ENCODE results near the gene APEX1. TPM values are rescaled to one million over a fixed set of nuclear protein-coding genes. Genes with fewer than 3 reads are reported as not detected.

APEX1 gene
- total RNA-seq = 100 to 1,000 TPM; 265 to 309 (median 300) TPM

DNA sequence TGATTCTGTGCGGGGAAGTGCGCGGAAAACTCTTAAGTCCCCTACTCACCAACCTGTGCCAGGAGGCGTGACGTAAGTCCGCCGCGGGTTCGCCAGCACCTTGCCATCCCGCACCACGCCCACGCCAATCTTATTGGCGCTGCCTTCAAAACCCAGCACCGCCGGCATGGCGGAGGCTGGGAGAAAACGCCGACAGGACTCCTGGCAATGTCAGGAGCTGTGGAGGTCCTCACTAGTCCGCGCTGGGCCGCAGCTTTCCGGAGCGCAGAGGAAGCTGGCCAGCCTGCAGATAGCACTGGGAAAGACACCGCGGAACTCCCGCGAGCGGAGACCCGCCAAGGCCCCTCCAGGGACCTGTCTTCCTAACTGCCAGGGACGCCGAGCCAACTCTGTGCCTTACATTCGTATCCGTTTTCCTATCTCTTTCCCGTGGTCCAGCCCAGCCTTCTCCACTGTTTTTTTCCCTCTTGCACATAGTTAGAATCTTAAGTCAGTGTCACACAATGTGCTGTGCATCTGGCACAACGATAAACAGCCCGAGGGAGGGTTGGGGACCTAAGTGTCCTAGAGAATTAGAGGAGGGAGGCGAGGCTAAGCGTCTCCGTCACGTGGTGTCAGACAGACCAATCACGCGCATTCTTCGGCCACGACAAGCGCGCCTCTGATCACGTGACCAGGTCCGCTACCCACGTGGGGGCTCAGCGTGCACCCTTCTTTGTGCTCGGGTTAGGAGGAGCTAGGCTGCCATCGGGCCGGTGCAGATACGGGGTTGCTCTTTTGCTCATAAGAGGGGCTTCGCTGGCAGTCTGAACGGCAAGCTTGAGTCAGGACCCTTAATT, at the start of gene APEX1, which contains the start of gene OSGEP:
Gene APEX1 (plus strand): TSS at position 711 of the 839 bp plus-strand sequence. CDS start 420 bp downstream, outside the sequence.
Gene OSGEP (minus strand): TSS at position 297 of the 839 bp plus-strand sequence. CDS start 129 bp downstream, at position 168.
- DNase-seq (peak; percentile 96), ATAC-seq (peak; percentile 84)
- H3K4me3 Mint-ChIP-seq = no peak within 1 kb of the TSS

DNA sequence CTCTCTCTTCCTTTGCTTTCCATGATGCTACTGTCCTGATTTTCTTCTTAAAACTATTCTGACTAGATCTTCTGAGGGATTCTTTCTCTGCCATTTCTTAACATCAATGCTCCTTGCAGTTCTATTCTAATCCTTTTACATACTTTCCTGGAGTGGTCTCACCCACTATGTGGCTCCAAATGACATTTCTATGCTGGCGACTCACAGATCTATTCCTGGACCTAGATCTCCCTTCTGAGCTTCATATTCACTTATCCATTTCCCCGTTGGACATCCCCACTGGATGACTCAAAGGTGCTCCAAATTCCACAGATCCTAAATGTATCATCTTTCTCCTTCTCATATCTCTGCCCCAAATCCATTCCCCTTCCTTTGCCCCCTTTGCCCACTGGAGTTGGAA, 45.8 kb upstream of the APEX1 start:
- no peaks in the 10 kb centered on the region for H3K9me3 Mint-ChIP-seq
- ATAC-seq (no peak), DNase-seq (no peak)
- no peaks in the 10 kb centered on the region for H3K27me3 Mint-ChIP-seq (ENCODE audit: low read depth)
- peaks cover 35% of the 10 kb centered on the region for H3K36me3 Mint-ChIP-seq (ENCODE audit: insufficient read depth)
- H3K4me3 Mint-ChIP-seq = no peak overlapping the region
- H3K4me1 Mint-ChIP-seq (ENCODE audit: low read depth) = peaks cover 47% of the 10 kb centered on the region

More for the DNA sequence above, at the start of gene APEX1, which contains the start of gene OSGEP:
- peaks cover 12% of the 10 kb centered on the region for H3K4me1 Mint-ChIP-seq (ENCODE audit: low read depth)
- no peaks in the 10 kb centered on the region for H3K27me3 Mint-ChIP-seq (ENCODE audit: low read depth)
- H3K9me3 Mint-ChIP-seq = no peaks in the 10 kb centered on the region
- peaks cover 43% of the 10 kb centered on the region for H3K36me3 Mint-ChIP-seq (ENCODE audit: insufficient read depth)

GRCh38 chr14:20412411-20412810, 42.6 kb upstream of the APEX1 start:
- DNase-seq (no peak), ATAC-seq (peak; percentile 47 to 58)

GRCh38 chr14:20412876-20413743, 41.9 kb upstream of the APEX1 start, which contains the start of gene TEP1:
Gene TEP1, minus strand, starts transcription at chr14:20413501. Its CDS starts 5,062 bp downstream, at chr14:20408439.
- peak; percentile 57 for DNase-seq
- peak; percentile 87 to 88 for ATAC-seq
- H3K9me3 Mint-ChIP-seq = no peaks in the 10 kb centered on the region
- no peaks in the 10 kb centered on the region for H3K27me3 Mint-ChIP-seq (ENCODE audit: low read depth)
- H3K36me3 Mint-ChIP-seq (ENCODE audit: insufficient read depth) = peaks cover 8% of the 10 kb centered on the region
- H3K4me1 Mint-ChIP-seq (ENCODE audit: low read depth) = peaks cover 48% of the 10 kb centered on the region
- peak within 1 kb of the TSS; percentile 94 for H3K4me3 Mint-ChIP-seq

More at GRCh38 chr14:20412411-20412810, 42.6 kb upstream of the APEX1 start:
- Mint-ChIP-seq H3K4me1 (ENCODE audit: low read depth) (peaks cover 49% of the 10 kb centered on the region), H3K4me3 (peak overlapping the region; percentile 94), H3K9me3 (no peaks in the 10 kb centered on the region), H3K27me3 (ENCODE audit: low read depth) (no peaks in the 10 kb centered on the region), H3K36me3 (ENCODE audit: insufficient read depth) (peaks cover 13% of the 10 kb centered on the region)

DNA sequence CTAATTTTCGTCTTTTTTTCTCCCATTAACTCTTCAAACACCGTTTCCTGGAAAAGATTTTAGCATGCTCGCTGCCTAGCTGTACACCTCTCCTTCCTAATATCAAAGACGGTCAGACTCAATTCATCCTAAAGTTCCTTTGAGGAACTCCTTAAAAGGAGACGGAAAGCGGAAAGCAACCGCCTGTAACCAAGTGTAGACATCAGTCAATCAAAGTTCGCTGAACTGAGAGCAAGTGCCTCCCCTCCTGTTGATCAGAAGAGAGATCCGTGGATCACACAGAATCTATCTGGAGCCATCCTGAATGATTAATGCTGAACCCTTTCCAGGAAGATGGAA, 41.3 kb upstream of the APEX1 start:
- H3K9me3 Mint-ChIP-seq = no peaks in the 10 kb centered on the region
- H3K4me3 Mint-ChIP-seq = peak overlapping the region; percentile 94

DNA sequence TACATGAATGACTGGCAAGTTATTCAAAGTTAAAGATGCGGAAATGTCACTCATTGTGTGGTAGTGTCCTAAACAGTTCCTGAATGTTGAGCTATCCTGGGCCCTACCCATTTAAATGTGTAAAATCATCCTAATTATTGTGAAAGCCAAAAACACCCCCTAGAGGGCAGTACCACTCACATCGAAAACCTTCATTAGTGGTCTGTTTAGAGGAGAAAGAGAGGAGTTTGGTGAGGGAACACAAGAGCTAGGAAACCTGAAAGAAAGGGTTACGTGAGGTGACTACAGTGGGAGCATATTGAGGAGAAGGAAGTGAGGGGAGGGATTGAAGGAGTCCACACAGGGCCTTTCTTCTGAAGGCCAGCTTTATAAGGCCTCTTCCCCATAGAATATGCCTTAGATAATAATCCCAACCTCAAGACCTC, 39.2 kb upstream of the APEX1 start:
- Mint-ChIP-seq H3K4me3 (no peak overlapping the region), H3K36me3 (ENCODE audit: insufficient read depth) (no peaks in the 10 kb centered on the region), H3K9me3 (no peaks in the 10 kb centered on the region), H3K27me3 (ENCODE audit: low read depth) (no peaks in the 10 kb centered on the region), H3K4me1 (ENCODE audit: low read depth) (peaks cover 37% of the 10 kb centered on the region)
- ATAC-seq (peak; percentile 26 to 27), DNase-seq (peak; percentile 18)

More for the DNA sequence above, 41.3 kb upstream of the APEX1 start:
- Mint-ChIP-seq H3K27me3 (ENCODE audit: low read depth) (no peaks in the 10 kb centered on the region), H3K4me1 (ENCODE audit: low read depth) (peaks cover 47% of the 10 kb centered on the region), H3K36me3 (ENCODE audit: insufficient read depth) (peaks cover 7% of the 10 kb centered on the region)
- DNase-seq (no peak), ATAC-seq (peak; percentile 45 to 53)

DNA sequence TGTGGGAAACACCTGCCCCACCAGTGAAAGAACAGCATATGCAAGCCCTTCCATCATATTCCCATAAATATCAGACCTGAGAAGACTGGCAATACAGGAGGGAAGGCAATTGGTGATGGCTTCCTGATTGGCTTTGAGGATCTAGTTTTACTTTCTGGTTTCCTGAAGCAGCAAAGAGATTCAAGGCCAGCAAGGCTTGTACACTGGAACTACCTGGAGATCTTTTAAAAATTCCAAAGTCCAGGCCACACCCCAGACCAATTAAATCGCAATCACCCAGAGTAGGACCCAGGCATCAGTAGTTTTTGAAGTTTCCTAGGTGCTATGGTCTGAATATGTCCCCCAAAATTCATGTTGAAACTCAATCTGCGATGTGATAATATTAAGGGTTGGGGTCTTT, 38.8 kb upstream of the APEX1 start:
- Mint-ChIP-seq H3K27me3 (ENCODE audit: low read depth) (no peaks in the 10 kb centered on the region), H3K36me3 (ENCODE audit: insufficient read depth) (no peaks in the 10 kb centered on the region), H3K9me3 (no peaks in the 10 kb centered on the region), H3K4me3 (no peak overlapping the region), H3K4me1 (ENCODE audit: low read depth) (peaks cover 33% of the 10 kb centered on the region)
- no peak for ATAC-seq
- DNase-seq = no peak

DNA sequence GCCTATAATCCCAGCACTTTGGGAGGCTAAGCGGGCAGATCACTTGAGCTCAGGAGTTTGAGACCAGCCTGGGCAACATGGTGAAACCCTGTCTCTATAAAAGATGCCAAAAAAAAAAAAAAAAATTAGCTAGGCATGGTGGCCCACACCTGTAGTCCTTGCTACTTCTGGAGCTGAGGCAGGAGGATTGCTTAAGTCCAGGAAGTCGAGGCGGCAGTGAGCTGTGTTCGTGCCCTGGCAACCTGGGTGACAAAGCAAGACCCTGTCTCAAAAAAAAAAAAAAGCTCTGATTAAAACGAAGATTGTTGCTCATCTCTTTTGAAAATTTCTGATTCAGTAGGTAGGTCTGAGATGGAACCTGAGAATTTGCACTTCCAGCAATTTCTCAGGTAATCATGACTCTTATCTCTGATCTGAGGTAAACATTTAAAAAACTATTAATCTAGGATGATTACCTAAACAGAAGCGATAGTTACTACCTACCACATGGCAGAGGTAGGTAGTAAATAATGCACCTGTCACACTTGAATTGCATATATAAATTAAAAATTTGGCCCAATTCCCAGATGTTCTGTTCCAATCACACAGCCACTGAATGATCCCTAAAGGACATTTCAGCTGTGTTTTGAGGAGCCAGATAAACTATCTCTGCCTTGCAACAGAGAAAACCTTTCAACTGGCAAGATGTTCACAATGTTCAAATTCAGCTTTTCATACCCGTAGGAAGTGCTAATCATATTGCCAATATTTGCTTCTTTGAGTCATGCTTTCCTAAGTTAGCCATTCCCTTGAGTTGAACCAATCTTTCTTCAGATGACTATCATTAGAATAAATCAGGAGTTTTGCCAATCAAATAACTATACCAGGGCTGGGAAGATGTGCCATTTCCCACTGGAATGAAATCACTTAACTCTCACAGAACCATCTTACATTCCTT, 37.5 kb upstream of the APEX1 start:
- Mint-ChIP-seq H3K9me3 (no peaks in the 10 kb centered on the region), H3K4me3 (no peak overlapping the region), H3K36me3 (ENCODE audit: insufficient read depth) (no peaks in the 10 kb centered on the region), H3K27me3 (ENCODE audit: low read depth) (no peaks in the 10 kb centered on the region), H3K4me1 (ENCODE audit: low read depth) (peaks cover 23% of the 10 kb centered on the region)
- DNase-seq (no peak), ATAC-seq (no peak)

GRCh38 chr14:20418501-20418909, 36.5 kb upstream of the APEX1 start:
- H3K36me3 Mint-ChIP-seq (ENCODE audit: insufficient read depth) = no peaks in the 10 kb centered on the region
- peaks cover 20% of the 10 kb centered on the region for H3K4me1 Mint-ChIP-seq (ENCODE audit: low read depth)
- H3K27me3 Mint-ChIP-seq (ENCODE audit: low read depth) = no peaks in the 10 kb centered on the region
- no peak for DNase-seq
- H3K4me3 Mint-ChIP-seq = no peak overlapping the region
- no peak for ATAC-seq
- H3K9me3 Mint-ChIP-seq = no peaks in the 10 kb centered on the region

GRCh38 chr14:20419419-20419818, 35.6 kb upstream of the APEX1 start:
- Mint-ChIP-seq H3K36me3 (ENCODE audit: insufficient read depth) (no peaks in the 10 kb centered on the region), H3K4me3 (no peak overlapping the region), H3K9me3 (no peaks in the 10 kb centered on the region), H3K27me3 (ENCODE audit: low read depth) (no peaks in the 10 kb centered on the region), H3K4me1 (ENCODE audit: low read depth) (peaks cover 11% of the 10 kb centered on the region)
- ATAC-seq = no peak
- DNase-seq = no peak

DNA sequence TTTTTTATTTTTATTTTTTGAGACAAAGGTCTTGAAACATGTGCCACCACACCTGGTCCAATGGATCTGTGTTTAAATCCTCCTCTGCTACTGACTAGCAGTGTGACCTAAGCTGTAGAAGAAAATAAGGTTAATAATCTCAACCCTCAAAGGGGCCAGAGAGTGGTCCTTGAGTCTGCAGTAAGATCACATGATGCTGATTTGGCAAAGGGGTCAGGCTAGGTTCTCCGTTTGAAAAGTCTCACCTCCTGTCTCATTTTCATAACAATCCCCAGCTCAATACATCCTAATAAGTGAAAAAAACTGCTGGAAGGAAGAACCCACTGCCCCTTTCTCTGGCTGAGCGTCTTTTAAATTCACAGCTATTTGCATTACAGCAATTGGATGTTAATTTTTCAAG, 33.8 kb upstream of the APEX1 start:
- DNase-seq (no peak), ATAC-seq (no peak)
- H3K36me3 Mint-ChIP-seq (ENCODE audit: insufficient read depth) = no peaks in the 10 kb centered on the region
- H3K27me3 Mint-ChIP-seq (ENCODE audit: low read depth) = no peaks in the 10 kb centered on the region
- H3K4me3 Mint-ChIP-seq = no peak overlapping the region
- peaks cover 1% of the 10 kb centered on the region for H3K4me1 Mint-ChIP-seq (ENCODE audit: low read depth)
- H3K9me3 Mint-ChIP-seq = no peaks in the 10 kb centered on the region

DNA sequence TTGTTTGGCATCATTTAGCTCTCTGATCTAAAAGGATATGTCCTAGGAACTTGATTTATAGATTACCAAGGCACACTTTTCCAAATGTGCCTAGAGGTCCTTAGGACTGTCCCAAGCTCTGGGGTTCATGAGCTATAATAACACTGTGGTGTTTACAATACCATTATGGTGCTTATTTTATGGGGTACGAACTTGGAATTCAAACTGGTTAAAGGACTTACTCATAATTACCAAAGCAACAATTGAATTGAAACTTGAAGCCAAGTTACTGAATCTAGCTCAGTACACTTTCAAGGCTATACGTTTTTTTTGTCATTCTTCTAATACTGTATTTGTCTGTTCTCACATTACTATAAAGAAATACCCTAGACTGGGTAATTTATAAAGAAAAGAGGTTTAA, 32.1 kb upstream of the APEX1 start:
- H3K4me1 Mint-ChIP-seq (ENCODE audit: low read depth) = peaks cover 8% of the 10 kb centered on the region
- H3K36me3 Mint-ChIP-seq (ENCODE audit: insufficient read depth) = no peaks in the 10 kb centered on the region
- no peaks in the 10 kb centered on the region for H3K9me3 Mint-ChIP-seq
- H3K27me3 Mint-ChIP-seq (ENCODE audit: low read depth) = no peaks in the 10 kb centered on the region
- ATAC-seq (no peak), DNase-seq (no peak)
- no peak overlapping the region for H3K4me3 Mint-ChIP-seq

GRCh38 chr14:20424851-20425250, 30.2 kb upstream of the APEX1 start:
- no peaks in the 10 kb centered on the region for H3K27me3 Mint-ChIP-seq (ENCODE audit: low read depth)

More at GRCh38 chr14:20424851-20425250, 30.2 kb upstream of the APEX1 start:
- H3K4me3 Mint-ChIP-seq = no peak overlapping the region
- DNase-seq = no peak
- no peaks in the 10 kb centered on the region for H3K9me3 Mint-ChIP-seq
- peaks cover 24% of the 10 kb centered on the region for H3K4me1 Mint-ChIP-seq (ENCODE audit: low read depth)
- H3K36me3 Mint-ChIP-seq (ENCODE audit: insufficient read depth) = no peaks in the 10 kb centered on the region
- ATAC-seq = no peak
